HG02870 (cell line): ENCODE data around the gene PTPN2.

Experiments used
- ATAC-seq: cut with Tn5 transposase; IDR thresholded peaks from one replicate; pipeline ENCODE4 v1.9.1; 2021; ENCODE audit warnings: mild to moderate bottlenecking, moderate library complexity; ENCODE audit not compliant: unreplicated experiment

The PTPN2 gene

GRCh38 chr18:12750076-12750714, 133.8 kb downstream of the PTPN2 start:
- no peak for ATAC-seq

- ATAC-seq: no peak
Observed at GRCh38 chr18:12749121-12749520, 134.9 kb downstream of the PTPN2 start.

- ATAC-seq: no peak
Observed at GRCh38 chr18:12748671-12749070, 135.4 kb downstream of the PTPN2 start.

GRCh38 chr18:12747530-12748315, 136.3 kb downstream of the PTPN2 start:
- ATAC-seq: no peak

- ATAC-seq: no peak
Observed at GRCh38 chr18:12745095-12745795, 138.8 kb downstream of the PTPN2 start.

GRCh38 chr18:12744103-12744502, 139.9 kb downstream of the PTPN2 start:
- ATAC-seq: no peak

GRCh38 chr18:12742453-12742852, 141.6 kb downstream of the PTPN2 start:
- no peak for ATAC-seq
